Left lobe of liver (tissue), 2 donors: ENCODE measurements around the gene CNTD1. TPM values are rescaled to one million over a fixed set of nuclear protein-coding genes. Genes with fewer than 3 reads are reported as not detected.
A peak's percentile ranks its signal among the peaks of the same experiment; 100 is the strongest.
"Not testable (repeated sequence)": the region's sequence is repeated elsewhere in the genome, so short reads cannot be mapped to it uniquely, and the experiment has no call there.

ENCODE experiments used
- ATAC-seq: fragments of 200-7000 bp; cut with Tn5 transposase; one replicate; pipeline ENCODE4 v1.9.1; 2020; ENCODE audit warnings: mild to moderate bottlenecking, moderate library complexity
- DNase-seq: peaks from one replicate; pipeline ENCODE4 v3.0.0-alpha.2; 2020; ENCODE audit warnings: low spot score
- total RNA-seq: library from RNA; stranded (reverse); gene quantifications from one replicate; pipeline ENCODE4 v1.2.1, GENCODE V29; 2021
- donor health status: DM: no; HTN: no; CAD: no; lungs with moderate emphysema.
- donor health status: DM: no; HTN: yes; CAD: no.

Gene CNTD1
- not detected for total RNA-seq

- ATAC-seq = peak; percentile 92
These were observed at the start of gene CNTD1, which contains the start of gene COA3 for GRCh38 chr17:42798383-42799380. Gene CNTD1, plus strand, starts transcription at chr17:42798861. Its CDS starts 207 bp downstream, at chr17:42799068. Gene COA3, minus strand, starts transcription at chr17:42798704. Its CDS starts 23 bp downstream, at chr17:42798681.

DNA sequence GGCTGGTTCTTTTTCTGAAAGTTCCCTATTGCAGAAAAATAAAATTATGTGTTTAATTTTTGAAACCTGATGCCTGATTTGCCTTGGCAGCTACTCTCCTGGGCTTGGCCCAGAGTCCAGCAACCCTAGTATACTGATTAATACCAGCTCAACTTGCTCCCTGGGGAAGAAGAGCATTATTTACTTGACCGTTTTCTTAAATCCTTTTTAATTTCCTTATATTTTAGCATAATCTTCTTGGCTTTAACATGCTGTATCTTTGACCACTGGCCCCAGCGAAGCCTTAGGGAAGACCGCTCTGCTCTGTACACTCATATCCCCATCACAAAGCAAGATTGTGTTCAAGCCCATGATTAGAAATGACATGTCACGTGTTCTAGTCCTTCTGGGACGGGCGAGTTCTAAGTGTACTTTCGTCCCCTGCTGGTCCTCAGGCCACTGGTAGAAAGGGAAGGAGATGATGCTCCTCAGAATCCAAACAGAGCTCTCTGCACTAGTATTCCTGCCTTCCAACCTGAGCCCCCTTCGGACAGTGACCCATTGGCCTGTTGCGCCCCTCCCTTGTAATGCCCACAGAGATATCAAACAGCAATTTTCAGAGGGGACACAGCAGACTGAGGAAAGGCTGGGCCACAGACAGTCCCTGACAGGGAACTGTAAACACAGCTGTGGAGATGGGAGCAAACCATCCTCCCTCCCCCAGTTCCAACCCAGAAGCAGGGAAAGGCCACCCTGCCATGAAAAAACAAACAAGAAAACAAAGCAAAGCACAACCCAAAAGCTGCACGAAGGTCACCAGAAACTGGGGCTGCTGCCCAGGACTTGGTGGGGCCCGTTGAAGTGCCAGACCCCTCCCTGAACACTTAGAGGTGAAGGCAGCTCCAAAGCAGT is 49.5 kb upstream of the CNTD1 start:
- ATAC-seq = no peak

More at GRCh38 chr17:42798383-42799380, at the start of gene CNTD1, which contains the start of gene COA3:
- DNase-seq = peak; percentile 89

DNA sequence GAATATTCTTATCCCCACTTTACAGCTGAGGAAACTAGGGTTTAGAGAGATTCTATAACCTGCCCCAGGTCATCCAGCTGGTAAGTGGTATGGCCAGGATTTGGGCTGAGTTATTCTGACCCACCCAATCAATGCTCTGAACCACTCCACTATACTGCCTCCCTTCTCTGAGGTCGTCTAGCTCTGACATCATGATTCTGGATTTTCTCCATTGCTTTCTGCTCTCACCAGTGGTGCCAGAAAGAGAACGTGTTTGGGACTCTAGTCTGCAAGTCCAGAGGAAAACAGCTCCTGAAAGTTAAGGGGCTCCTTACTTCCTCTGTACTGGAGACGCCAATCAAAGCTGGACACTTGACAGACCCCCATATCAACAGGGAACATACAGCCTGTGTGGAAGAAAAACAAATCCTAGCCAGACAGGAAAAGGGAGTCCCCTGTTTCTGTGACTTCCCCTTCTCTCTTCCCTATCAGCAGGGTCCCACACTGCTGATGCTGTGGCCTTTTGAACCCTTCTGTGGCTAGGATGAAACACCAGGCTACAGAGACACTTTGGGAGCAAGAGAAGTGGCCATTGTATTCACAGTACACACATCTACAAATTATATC is 47.8 kb upstream of the CNTD1 start:
- peak; percentile 54 for ATAC-seq
- DNase-seq = no peak

More for the DNA sequence above, 49.5 kb upstream of the CNTD1 start:
- no peak for DNase-seq

DNA sequence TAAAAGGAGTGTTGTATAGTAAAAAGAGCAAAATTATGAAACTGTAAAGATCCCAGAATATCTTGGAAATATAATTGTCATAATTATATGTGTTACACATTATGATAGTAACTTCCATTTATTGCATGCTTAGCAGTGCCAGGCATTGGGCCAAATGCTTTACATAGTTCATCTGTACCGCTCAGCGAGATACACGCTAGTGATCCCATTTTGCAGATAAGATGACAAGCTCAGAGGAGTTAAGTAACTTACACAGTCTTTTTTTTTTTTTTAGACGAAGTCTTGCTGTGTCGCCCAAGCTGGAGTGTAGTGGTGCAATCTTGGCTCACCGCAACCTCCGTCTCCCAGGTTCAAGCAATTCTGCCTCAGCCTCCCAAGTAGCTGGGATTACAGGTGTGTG is 47.0 kb upstream of the CNTD1 start:
- no peak for ATAC-seq
- DNase-seq = no peak

GRCh38 chr17:42754782-42755181 is 43.9 kb upstream of the CNTD1 start:
- ATAC-seq = no peak
- no peak for DNase-seq

DNA sequence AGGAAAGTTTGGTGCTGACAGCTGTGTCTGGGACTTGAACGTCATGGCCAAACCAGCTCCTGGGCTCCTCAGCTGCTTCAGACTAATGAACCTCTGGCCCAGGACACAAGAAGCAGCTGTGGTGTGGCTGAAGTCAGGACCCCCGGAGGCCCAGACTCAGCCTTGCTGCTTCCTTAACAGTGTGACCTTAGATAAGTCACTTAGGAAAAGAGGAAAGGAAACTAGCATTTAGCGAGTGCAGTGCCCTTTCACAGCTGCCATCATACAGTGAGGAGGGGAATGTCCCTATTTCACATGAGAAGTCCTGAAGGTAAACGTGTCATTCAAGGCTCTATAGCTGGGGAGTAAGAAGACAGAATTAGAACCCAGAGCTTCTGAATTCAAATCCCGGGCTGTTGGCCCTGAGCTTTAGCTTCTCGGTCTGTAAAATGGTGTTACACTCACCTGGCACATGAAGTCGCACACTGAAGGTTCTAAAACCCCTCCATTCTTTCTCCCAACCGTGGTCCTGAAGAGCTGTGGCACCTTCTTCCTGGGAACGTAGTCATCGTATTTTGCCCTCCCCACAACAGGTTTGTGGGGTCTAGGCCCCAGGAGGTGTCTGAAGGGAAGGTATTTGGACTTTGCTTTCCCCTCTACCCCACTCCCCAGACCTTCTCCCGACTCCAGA is 38.5 kb upstream of the CNTD1 start:
- no peak for DNase-seq
- ATAC-seq = no peak

- no peak for DNase-seq
- peak; percentile 51 for ATAC-seq
These were observed 37.7 kb upstream of the CNTD1 start, which contains the start of gene RAMP2 for GRCh38 chr17:42760652-42761581. Gene RAMP2, plus strand, starts transcription at chr17:42761227. Its CDS starts 35 bp downstream, at chr17:42761262.

DNA sequence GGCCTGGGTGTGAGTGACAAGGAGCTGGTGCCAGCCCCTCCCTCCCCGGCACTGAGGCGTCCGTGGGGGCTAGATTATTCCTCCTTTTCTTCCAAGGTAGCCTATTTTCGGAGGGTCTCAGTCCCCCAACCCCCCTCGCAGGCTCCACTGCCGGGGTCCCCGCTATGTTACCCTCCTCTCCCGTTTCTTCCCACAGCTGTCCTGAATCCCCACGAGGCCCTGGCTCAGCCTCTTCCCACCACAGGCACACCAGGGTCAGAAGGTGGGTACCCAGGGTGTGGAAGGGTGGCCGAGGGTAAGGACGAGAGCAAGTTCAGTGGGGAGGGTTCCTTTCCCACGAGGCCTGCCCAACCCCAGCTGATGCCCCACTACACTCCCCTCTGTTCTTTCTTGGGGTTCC is 37.0 kb upstream of the CNTD1 start:
- DNase-seq (no peak), ATAC-seq (no peak)

GRCh38 chr17:42766124-42766523 is 32.5 kb upstream of the CNTD1 start:
- ATAC-seq = peak; percentile 12
- no peak for DNase-seq

GRCh38 chr17:42767512-42767911 is 31.1 kb upstream of the CNTD1 start:
- DNase-seq (no peak), ATAC-seq (no peak)

- DNase-seq, ATAC-seq: not testable (repeated sequence)
These were observed 30.7 kb upstream of the CNTD1 start for GRCh38 chr17:42768006-42768405.

- ATAC-seq, DNase-seq: not testable (repeated sequence)
These were observed 28.7 kb upstream of the CNTD1 start for GRCh38 chr17:42769964-42770363.

DNA sequence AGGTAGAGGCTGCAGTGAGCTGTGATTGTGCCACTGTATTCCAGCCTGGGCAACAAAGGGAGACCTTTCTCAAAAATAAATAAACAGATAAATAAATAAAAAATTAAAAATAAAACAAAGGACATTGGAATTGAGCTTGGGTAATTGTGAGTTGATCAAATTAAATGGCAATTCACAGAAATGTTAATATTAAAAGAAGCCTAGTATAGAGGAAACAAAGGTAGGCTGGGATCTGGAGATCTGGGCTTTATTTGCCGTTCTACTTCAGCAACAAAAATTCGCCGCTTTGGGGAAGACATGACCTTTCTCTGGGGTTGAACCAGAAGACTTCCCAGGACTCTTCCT is 25.7 kb upstream of the CNTD1 start:
- DNase-seq (no peak), ATAC-seq (no peak)

DNA sequence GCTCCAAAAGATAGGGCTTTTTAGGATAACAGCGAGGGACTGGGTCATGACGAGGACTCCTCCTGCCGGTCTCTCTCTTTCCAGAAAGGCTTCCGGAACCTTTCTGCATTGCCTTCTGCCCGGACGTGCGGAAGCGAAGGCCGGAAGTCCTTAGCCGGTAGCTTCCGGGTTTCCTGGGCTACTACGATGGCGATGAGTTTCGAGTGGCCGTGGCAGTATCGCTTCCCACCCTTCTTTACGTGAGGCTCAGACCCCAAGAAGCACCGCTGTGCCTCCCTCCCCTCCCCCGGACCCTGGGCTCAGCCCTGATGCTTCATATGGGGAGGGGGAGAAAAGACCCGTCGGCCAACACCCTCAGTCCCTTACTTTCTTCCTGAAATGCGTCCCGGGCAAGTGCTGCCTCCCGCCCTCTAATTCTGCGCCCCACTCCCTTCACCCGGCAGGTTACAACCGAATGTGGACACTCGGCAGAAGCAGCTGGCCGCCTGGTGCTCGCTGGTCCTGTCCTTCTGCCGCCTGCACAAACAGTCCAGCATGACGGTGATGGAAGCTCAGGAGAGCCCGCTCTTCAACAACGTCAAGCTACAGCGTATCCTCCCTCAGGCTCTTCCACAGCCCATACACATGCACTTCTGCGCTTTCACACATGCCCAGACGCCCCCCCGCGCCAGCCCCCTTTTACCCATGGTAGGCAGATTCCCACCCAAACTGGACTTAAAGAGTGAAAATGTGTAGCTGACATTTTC is 25.2 kb upstream of the CNTD1 start, which contains the start of gene VPS25:
VPS25 (plus strand) TSS at position 160 of the 746 bp plus-strand sequence; CDS start at position 187, 27 bp downstream.
- DNase-seq (peak; percentile 78), ATAC-seq (peak; percentile 99)

GRCh38 chr17:42774066-42774745 is 24.5 kb upstream of the CNTD1 start:
- DNase-seq (no peak), ATAC-seq (no peak)

DNA sequence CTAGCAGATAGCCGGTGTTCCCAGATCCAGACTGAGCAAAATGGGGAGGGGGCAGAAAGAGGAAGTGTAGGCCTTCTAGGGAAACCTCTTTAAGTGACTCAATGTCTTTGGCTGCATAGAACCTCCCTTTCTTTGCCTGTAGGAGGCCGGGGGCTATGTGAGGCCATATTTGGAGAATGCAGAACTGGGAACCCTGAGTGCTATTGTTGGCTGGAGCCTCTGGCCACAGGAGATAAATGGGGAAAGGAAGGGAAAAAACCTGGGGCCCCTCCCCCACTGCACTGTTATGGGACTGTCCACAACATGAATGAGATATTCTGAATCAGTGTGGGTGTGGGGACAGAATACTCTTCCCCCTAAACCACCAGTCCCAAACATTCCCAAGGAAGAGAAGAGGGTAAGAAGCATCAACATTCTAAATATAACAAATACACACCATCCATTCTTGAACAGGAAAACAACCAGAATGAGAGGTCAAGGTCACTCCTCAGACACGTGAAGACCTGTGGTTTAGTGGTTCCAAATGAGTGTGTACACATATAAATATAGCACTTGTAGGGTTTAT is 23.0 kb upstream of the CNTD1 start:
- DNase-seq (no peak), ATAC-seq (no peak)

GRCh38 chr17:42778570-42778969 is 20.1 kb upstream of the CNTD1 start:
- ATAC-seq = no peak
- DNase-seq = no peak
